EL (cell line): Measurements from ENCODE around the gene NTN5.
"Not testable (repeated sequence)": the region's sequence is repeated elsewhere in the genome, so short reads cannot be mapped to it uniquely, and the experiment has no call there.

Experiments used
- DNase-seq: peaks from one replicate; pipeline ENCODE4 v3.0.0-alpha.2; 2016

Gene NTN5

GRCh38 chr19:48696353-48697010 is 23.7 kb upstream of the NTN5 start:
- no peak for DNase-seq

- DNase-seq = no peak
Observed at GRCh38 chr19:48695743-48696352, 23.0 kb upstream of the NTN5 start, which contains the start of gene FUT2. FUT2 (plus strand) TSS chr19:48695971; CDS start chr19:48702957, 6,986 bp downstream.

- not testable (repeated sequence) for DNase-seq
Observed at GRCh38 chr19:48693629-48694028, 20.8 kb upstream of the NTN5 start.

GRCh38 chr19:48689449-48689848 is 16.6 kb upstream of the NTN5 start:
- DNase-seq = no peak

GRCh38 chr19:48687776-48688175 is 15.0 kb upstream of the NTN5 start:
- no peak for DNase-seq

GRCh38 chr19:48686637-48687036 is 13.8 kb upstream of the NTN5 start:
- DNase-seq = not testable (repeated sequence)

- DNase-seq = no peak
Observed at GRCh38 chr19:48686088-48686487, 13.3 kb upstream of the NTN5 start.

- no peak for DNase-seq
Observed at GRCh38 chr19:48685583-48685982, 12.8 kb upstream of the NTN5 start.

GRCh38 chr19:48683349-48683748 is 10.5 kb upstream of the NTN5 start:
- DNase-seq = peak; percentile 55

GRCh38 chr19:48681127-48681470 is 8.3 kb upstream of the NTN5 start:
- peak; percentile 32 for DNase-seq

GRCh38 chr19:48680436-48681126 is 7.8 kb upstream of the NTN5 start:
- DNase-seq = no peak

- not testable (repeated sequence) for DNase-seq
Observed at GRCh38 chr19:48680006-48680405, 7.2 kb upstream of the NTN5 start.

- DNase-seq = no peak
Observed at GRCh38 chr19:48678201-48678600, 5.4 kb upstream of the NTN5 start.

GRCh38 chr19:48676887-48677286 is 4.1 kb upstream of the NTN5 start:
- no peak for DNase-seq

- DNase-seq = no peak
Observed at GRCh38 chr19:48676487-48676886, 3.7 kb upstream of the NTN5 start.

- DNase-seq = peak; percentile 87
Observed at GRCh38 chr19:48674921-48675824, 2.4 kb upstream of the NTN5 start.

GRCh38 chr19:48674216-48674809 is 1.5 kb upstream of the NTN5 start:
- no peak for DNase-seq

- no peak for DNase-seq
Observed at GRCh38 chr19:48673436-48674100, 751 bp upstream of the NTN5 start.

GRCh38 chr19:48671446-48671995 is 1.3 kb downstream of the NTN5 start:
- no peak for DNase-seq

- no peak for DNase-seq
Observed at GRCh38 chr19:48670699-48671445, 1.9 kb downstream of the NTN5 start.
